Endothelial cell (in vitro differentiated cells): ENCODE data around the gene NFKB2. TPM values are rescaled to one million over a fixed set of nuclear protein-coding genes. Genes with fewer than 3 reads are reported as not detected.
A peak's percentile ranks its signal among the peaks of the same experiment; 100 is the strongest.

Source experiments
- DNase-seq: peaks from one replicate; pipeline ENCODE4 v3.0.0; 2021; ENCODE audit warnings: low spot score
- H3K27ac Mint-ChIP-seq: one replicate; pipeline ENCODE4 v1.8.0; 2021; ENCODE audit warnings: mixed read lengths, inconsistent platforms; ENCODE audit not compliant: unreplicated experiment
- H3K27me3 Mint-ChIP-seq: one replicate; pipeline ENCODE4 v1.8.0; 2021; ENCODE audit warnings: mild to moderate bottlenecking, moderate library complexity, mixed read lengths, inconsistent platforms; ENCODE audit not compliant: unreplicated experiment
- H3K36me3 Mint-ChIP-seq: one replicate; pipeline ENCODE4 v1.8.0; 2021; ENCODE audit warnings: mild to moderate bottlenecking, low read depth, mixed read lengths, inconsistent platforms; ENCODE audit not compliant: unreplicated experiment
- H3K4me1 Mint-ChIP-seq: one replicate; pipeline ENCODE4 v1.8.0; 2021; ENCODE audit warnings: mild to moderate bottlenecking, mixed read lengths, inconsistent platforms; ENCODE audit not compliant: unreplicated experiment
- H3K4me3 Mint-ChIP-seq: one replicate; pipeline ENCODE4 v1.8.0; 2021; ENCODE audit warnings: mild to moderate bottlenecking, mixed read lengths, inconsistent platforms; ENCODE audit not compliant: unreplicated experiment
- H3K9me3 Mint-ChIP-seq: one replicate; pipeline ENCODE4 v1.8.0; 2021; ENCODE audit warnings: mixed read lengths, inconsistent platforms; ENCODE audit not compliant: unreplicated experiment
- total RNA-seq: library from RNA; stranded (reverse); fragmentation: NEBNext Ultra II Directional; extraction: Animal tissue kit (Norgen Biotek cat#: 25700); gene quantifications from one replicate; pipeline ENCODE4 v1.2.1, GENCODE V29; 2021; ENCODE audit not compliant: unreplicated experiment
- TF ChIP-seq, protein P1 (sequence below): fragments of 200-600 bp; sonication (generic); IDR thresholded peaks from one replicate; pipeline ENCODE4 v1.5.0; 2021; ENCODE audit warnings: antibody characterized with exemption; ENCODE audit not compliant: unreplicated experiment

The NFKB2 gene
- total RNA-seq, 1 donor from 2014 or later: 14.2 TPM

DNA sequence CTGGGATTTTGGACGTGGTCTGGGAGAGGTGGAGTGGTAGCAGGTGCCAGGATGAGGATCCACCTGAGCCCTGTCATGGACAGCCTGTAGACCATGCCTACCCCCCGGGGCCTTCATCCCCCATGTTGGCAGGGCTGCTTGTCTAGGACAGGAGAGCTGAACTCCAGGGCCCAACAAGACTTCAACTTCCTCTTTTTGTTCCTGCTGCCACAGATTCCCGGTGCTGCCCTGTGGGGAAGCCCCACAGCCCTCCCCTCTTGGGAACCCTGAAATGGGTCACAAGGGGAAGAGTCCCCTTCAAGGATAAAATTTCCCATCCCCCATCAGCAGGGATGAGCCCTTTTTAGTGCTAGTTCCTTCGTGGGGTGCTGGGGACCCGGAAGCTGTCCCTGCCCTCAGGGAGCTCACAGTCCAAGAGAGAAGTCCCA is 38.1 kb downstream of the NFKB2 start:
- Mint-ChIP-seq H3K27me3 (peaks cover 14% of the 10 kb centered on the region), H3K4me1 (peaks cover 47% of the 10 kb centered on the region), H3K9me3 (no peaks in the 10 kb centered on the region), H3K27ac (no peak overlapping the region), H3K4me3 (no peak overlapping the region), H3K36me3 (no peaks in the 10 kb centered on the region)
- TF ChIP-seq, protein P1, sequence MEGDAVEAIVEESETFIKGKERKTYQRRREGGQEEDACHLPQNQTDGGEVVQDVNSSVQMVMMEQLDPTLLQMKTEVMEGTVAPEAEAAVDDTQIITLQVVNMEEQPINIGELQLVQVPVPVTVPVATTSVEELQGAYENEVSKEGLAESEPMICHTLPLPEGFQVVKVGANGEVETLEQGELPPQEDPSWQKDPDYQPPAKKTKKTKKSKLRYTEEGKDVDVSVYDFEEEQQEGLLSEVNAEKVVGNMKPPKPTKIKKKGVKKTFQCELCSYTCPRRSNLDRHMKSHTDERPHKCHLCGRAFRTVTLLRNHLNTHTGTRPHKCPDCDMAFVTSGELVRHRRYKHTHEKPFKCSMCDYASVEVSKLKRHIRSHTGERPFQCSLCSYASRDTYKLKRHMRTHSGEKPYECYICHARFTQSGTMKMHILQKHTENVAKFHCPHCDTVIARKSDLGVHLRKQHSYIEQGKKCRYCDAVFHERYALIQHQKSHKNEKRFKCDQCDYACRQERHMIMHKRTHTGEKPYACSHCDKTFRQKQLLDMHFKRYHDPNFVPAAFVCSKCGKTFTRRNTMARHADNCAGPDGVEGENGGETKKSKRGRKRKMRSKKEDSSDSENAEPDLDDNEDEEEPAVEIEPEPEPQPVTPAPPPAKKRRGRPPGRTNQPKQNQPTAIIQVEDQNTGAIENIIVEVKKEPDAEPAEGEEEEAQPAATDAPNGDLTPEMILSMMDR: no peak
- no peak for DNase-seq

GRCh38 chr10:102434394-102435132 is 39.1 kb downstream of the NFKB2 start:
- DNase-seq: no peak
- TF ChIP-seq, protein P1: no peak
- Mint-ChIP-seq H3K36me3 (no peaks in the 10 kb centered on the region), H3K4me1 (peaks cover 47% of the 10 kb centered on the region), H3K9me3 (no peaks in the 10 kb centered on the region), H3K27ac (peak overlapping the region; percentile 80), H3K4me3 (peak overlapping the region; percentile 23), H3K27me3 (peaks cover 14% of the 10 kb centered on the region)

DNA sequence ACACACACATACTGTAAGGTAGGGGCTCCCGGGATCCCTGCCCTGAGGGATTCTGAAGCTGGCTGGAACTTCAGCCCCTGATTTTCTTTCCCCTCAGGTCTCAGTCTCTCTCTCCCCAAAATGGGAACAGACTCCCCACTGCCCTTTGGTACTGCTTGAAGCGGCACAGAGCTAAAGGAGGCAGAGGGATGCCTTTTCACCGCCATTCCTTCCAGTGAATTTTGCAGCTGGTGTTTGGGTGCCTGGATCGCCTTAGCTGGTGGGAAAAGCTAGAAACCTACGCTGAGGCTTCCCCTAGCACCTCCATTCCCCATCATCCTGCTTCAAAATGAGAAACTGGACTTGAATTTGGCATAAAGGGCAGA is 39.6 kb downstream of the NFKB2 start:
- DNase-seq: no peak
- peak overlapping the region; percentile 80 for H3K27ac Mint-ChIP-seq
- peaks cover 14% of the 10 kb centered on the region for H3K27me3 Mint-ChIP-seq
- no peaks in the 10 kb centered on the region for H3K36me3 Mint-ChIP-seq
- H3K4me3 Mint-ChIP-seq: peak overlapping the region; percentile 47
- TF ChIP-seq, protein P1: no peak
- peaks cover 47% of the 10 kb centered on the region for H3K4me1 Mint-ChIP-seq
- H3K9me3 Mint-ChIP-seq: no peaks in the 10 kb centered on the region

- Mint-ChIP-seq H3K4me1 (peaks cover 47% of the 10 kb centered on the region), H3K27me3 (peaks cover 14% of the 10 kb centered on the region), H3K36me3 (no peaks in the 10 kb centered on the region), H3K9me3 (no peaks in the 10 kb centered on the region), H3K4me3 (peak overlapping the region; percentile 47), H3K27ac (peak overlapping the region; percentile 52)
- TF ChIP-seq, protein P1: no peak
- DNase-seq: no peak
Observed at GRCh38 chr10:102435529-102436233, 40.2 kb downstream of the NFKB2 start.

DNA sequence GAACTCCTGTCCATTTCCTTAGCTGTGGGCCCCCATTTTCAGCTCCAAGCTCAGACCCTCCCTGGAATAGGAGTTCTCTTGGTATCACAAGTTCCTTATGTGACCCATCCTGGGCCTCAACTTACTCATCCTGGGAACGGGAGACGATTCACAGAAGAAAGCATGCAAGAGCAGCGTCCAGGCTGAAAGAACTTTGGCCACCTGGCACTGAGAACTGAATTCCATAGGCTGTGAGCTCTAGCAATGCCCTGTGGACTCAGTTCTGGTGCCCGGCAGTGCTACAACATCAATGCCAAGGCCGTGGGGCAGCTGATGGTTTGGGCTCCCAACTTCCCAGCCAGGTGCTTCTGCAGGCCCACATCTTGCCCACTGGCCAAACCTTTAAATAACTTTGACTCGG is 40.8 kb downstream of the NFKB2 start:
- TF ChIP-seq, protein P1: no peak
- H3K36me3 Mint-ChIP-seq: no peaks in the 10 kb centered on the region
- H3K9me3 Mint-ChIP-seq: no peaks in the 10 kb centered on the region
- peaks cover 14% of the 10 kb centered on the region for H3K27me3 Mint-ChIP-seq
- H3K27ac Mint-ChIP-seq: no peak overlapping the region
- H3K4me1 Mint-ChIP-seq: peaks cover 47% of the 10 kb centered on the region
- H3K4me3 Mint-ChIP-seq: no peak overlapping the region
- DNase-seq: no peak
